Panc1 (cell line): ENCODE measurements around the gene CA12. TPM values are rescaled to one million over a fixed set of nuclear protein-coding genes. Genes with fewer than 3 reads are reported as not detected.

ENCODE experiments used
- ATAC-seq: fragments of 200-7000 bp; cut with Tn5 transposase; 2 replicates; pipeline ENCODE4 v1.9.1; 2020; ENCODE audit warnings: mild to moderate bottlenecking, moderate library complexity
- BruUV-seq: library from RNA; stranded (reverse); fragments of 400-500 nt; replicated peaks from 2 replicates; lab custom pipeline; 2021; lab: Mats Ljungman, UMichigan
- CTCF ChIA-PET: fragments of 300-600 bp; sonication (Branson Sonifier 250); formaldehyde crosslinking; loops from one replicate; lab custom pipeline; 2022; ENCODE audit warnings: antibody characterized with exemption; lab: Charles Lee
- POLR2A ChIA-PET: fragments of 300-600 bp; sonication (Branson Sonifier 250); formaldehyde crosslinking; loops from one replicate; lab custom pipeline; 2022; ENCODE audit warnings: antibody characterized with exemption; lab: Charles Lee
- DNase-seq: peaks from one replicate; pipeline ENCODE4 v3.0.0-alpha.2; 2010; ENCODE audit warnings: low read depth, low spot score
- H3K27ac ChIP-seq: 2 replicates; pipeline ENCODE4 v1.5.1; 2011; ENCODE audit warnings: mild to moderate bottlenecking, low read length, inconsistent platforms
- H3K27me3 ChIP-seq: fragments of 200-500 bp; sonication (Bioruptor generic); 2 replicates; pipeline ENCODE4 v1.6.0; 2014; ENCODE audit warnings: low read length, inconsistent platforms; ENCODE audit not compliant: control insufficient read depth, insufficient read depth
- H3K36me3 ChIP-seq: fragments of 200-500 bp; sonication (Bioruptor generic); 2 replicates; pipeline ENCODE4 v1.5.1; 2014; ENCODE audit warnings: inconsistent platforms, mild to moderate bottlenecking, low read length, moderate library complexity; ENCODE audit not compliant: control insufficient read depth, insufficient read depth
- H3K4me1 ChIP-seq: 2 replicates; pipeline ENCODE4 v1.5.1; 2011; ENCODE audit warnings: inconsistent platforms, mild to moderate bottlenecking, low read length, moderate library complexity; ENCODE audit not compliant: control insufficient read depth, insufficient read depth
- H3K4me3 ChIP-seq, 2 experiments: 2 replicates each; pipeline ENCODE4 v1.5.1; 2011 to 2012; ENCODE audit warnings: low read depth in 2 of 2, low read length in 2 of 2, mild to moderate bottlenecking in 2 of 2, inconsistent platforms in 1 of 2, moderate library complexity in 1 of 2
- H3K9me3 ChIP-seq: fragments of 200-500 bp; sonication (Bioruptor generic); 2 replicates; pipeline ENCODE4 v1.5.1; 2014; ENCODE audit warnings: low read depth, mild to moderate bottlenecking, inconsistent platforms, low read length, moderate library complexity; ENCODE audit not compliant: control insufficient read depth, insufficient read depth
- CTCF ChIP-seq: fragments of 450-650 bp; IDR thresholded peaks from 2 replicates; pipeline ENCODE4 v1.5.1; 2017; ENCODE audit warnings: mild to moderate bottlenecking
- POLR2AphosphoS5 ChIP-seq: IDR thresholded peaks from 2 replicates; pipeline ENCODE4 v1.6.1; 2012; ENCODE audit warnings: mild to moderate bottlenecking, low read depth, low read length, moderate library complexity
- REST ChIP-seq, 2 experiments: IDR thresholded peaks; 2 replicates each; pipeline ENCODE4 v1.6.1; 2011 to 2012; ENCODE audit warnings: low read depth in 2 of 2, control low read depth in 1 of 2, low read length in 1 of 2, mild to moderate bottlenecking in 1 of 2, moderate library complexity in 1 of 2; ENCODE audit not compliant: insufficient read depth in 1 of 2
- SIN3A ChIP-seq: IDR thresholded peaks from 2 replicates; pipeline ENCODE4 v1.6.1; 2012; ENCODE audit warnings: low read depth, mild to moderate bottlenecking, low read length, moderate library complexity, borderline replicate concordance; ENCODE audit not compliant: insufficient read depth
- TCF7L2 ChIP-seq: IDR thresholded peaks from 2 replicates; pipeline ENCODE4 v1.6.1; 2011; ENCODE audit warnings: mild to moderate bottlenecking, low read depth, low read length, inconsistent platforms
- in situ Hi-C: cut with HindIII; loops from 2 replicates; pipeline ENCODE4 v1.10.0; 2016; ENCODE audit warnings: low sequenced_read_pairs, low pct_unique_long_range_greater_than_20kb
- intact Hi-C: fragments of 100-400 bp; cut with micrococcal nuclease; formaldehyde crosslinking; loops from one replicate; pipeline ENCODE4 v1.10.0; 2022; ENCODE audit not compliant: unreplicated experiment
- total RNA-seq: library from RNA; stranded (reverse); gene quantifications from one replicate; pipeline ENCODE4 v1.2.1, GENCODE V29; 2021; ENCODE audit not compliant: unreplicated experiment

Gene CA12
- total RNA-seq, 1 experiment from 2014 or later = 0.74 TPM

- in situ Hi-C loops = no loop called here
- H3K9me3 ChIP-seq = no peaks in the 10 kb centered on the region
- H3K4me1 ChIP-seq = no peaks in the 10 kb centered on the region
- intact Hi-C loops = no loop called here
- H3K36me3 ChIP-seq = no peaks in the 10 kb centered on the region
- POLR2A ChIA-PET = no interaction called here
- DNase-seq = no peak
- TF ChIP-seq SIN3A = no peak
- TF ChIP-seq POLR2AphosphoS5 = no peak
- peaks cover 13% of the 10 kb centered on the region for H3K27me3 ChIP-seq
- no peak for ATAC-seq
- CTCF ChIA-PET = no interaction called here
- no TSS peak for BruUV-seq
- H3K27ac ChIP-seq = no peak overlapping the region
- no peak overlapping the region for H3K4me3 ChIP-seq
Observed at GRCh38 chr15:63340353-63340752, 41.3 kb downstream of the CA12 start.

GRCh38 chr15:63339836-63340235 lies 41.8 kb downstream of the CA12 start:
- DNase-seq (no peak), ATAC-seq (no peak)
- no TSS peak for BruUV-seq
- CTCF ChIA-PET = no interaction called here
- Histone ChIP-seq H3K9me3 (no peaks in the 10 kb centered on the region), H3K27me3 (peaks cover 13% of the 10 kb centered on the region), H3K27ac (no peak overlapping the region), H3K36me3 (no peaks in the 10 kb centered on the region), H3K4me3 (no peak overlapping the region), H3K4me1 (no peaks in the 10 kb centered on the region)
- intact Hi-C loops = no loop called here
- TF ChIP-seq TCF7L2 (no peak), SIN3A (no peak), REST (IDR thresholded peaks at IDR 0.05; ENCODE audit: insufficient read depth in 1 of 2, low read depth in 2 of 2, low read length in 1 of 2) (no peak), CTCF (no peak), POLR2AphosphoS5 (no peak)
- in situ Hi-C loops = no loop called here
- POLR2A ChIA-PET = no interaction called here

GRCh38 chr15:63339006-63339766 lies 42.5 kb downstream of the CA12 start:
- intact Hi-C loops (no loop called here), in situ Hi-C loops (no loop called here)
- ChIA-PET POLR2A (no interaction called here), CTCF (no interaction called here)
- ATAC-seq (no peak), DNase-seq (no peak)
- Histone ChIP-seq H3K36me3 (no peaks in the 10 kb centered on the region), H3K27ac (no peak overlapping the region), H3K4me1 (no peaks in the 10 kb centered on the region), H3K4me3 (no peak overlapping the region), H3K9me3 (no peaks in the 10 kb centered on the region), H3K27me3 (peaks cover 10% of the 10 kb centered on the region)
- no TSS peak for BruUV-seq
- no peak for TF ChIP-seq REST (IDR thresholded peaks at IDR 0.05; ENCODE audit: insufficient read depth in 1 of 2, low read depth in 2 of 2, low read length in 1 of 2)
- no peak for TF ChIP-seq POLR2AphosphoS5
- no peak for TF ChIP-seq CTCF
- no peak for TF ChIP-seq TCF7L2
- TF ChIP-seq SIN3A = no peak
